HCT116 (cell line): ENCODE measurements around the gene CORO6. TPM values are rescaled to one million over a fixed set of nuclear protein-coding genes. Genes with fewer than 3 reads are reported as not detected.

ENCODE experiments used
- ATAC-seq: fragments of 200-7000 bp; cut with Tn5 transposase; 2 replicates; pipeline ENCODE4 v1.9.1; 2020; ENCODE audit warnings: mild to moderate bottlenecking, moderate library complexity
- BruUV-seq: library from RNA; stranded (reverse); fragments of 400-500 nt; replicated peaks from 2 replicates; lab custom pipeline; 2021; lab: Mats Ljungman, UMichigan
- CTCF ChIA-PET: fragments of 300-600 bp; sonication (Branson Sonifier 250); formaldehyde crosslinking; loops from one replicate; lab custom pipeline; 2021; ENCODE audit warnings: antibody characterized with exemption; lab: Charles Lee
- POLR2A ChIA-PET: fragments of 300-600, 350-600 bp; sonication (Branson Sonifier 250); formaldehyde crosslinking; loops from one replicate; lab custom pipeline; 2021; ENCODE audit warnings: antibody characterized with exemption; lab: Charles Lee
- RAD21 ChIA-PET, 2 experiments: fragments of 300-600 bp; sonication (Branson Sonifier 250); formaldehyde crosslinking; loops; one replicate each; lab custom pipeline; 2023; ENCODE audit warnings: low total read pairs in 2 of 2; ENCODE audit not compliant: uncharacterized antibody in 2 of 2, unreplicated experiment in 2 of 2, low non-redundant PET in 1 of 2; lab: Charles Lee
- DNase-seq: peaks from one replicate; pipeline ENCODE4 v3.0.0-alpha.2; 2010; ENCODE audit warnings: low read depth, low spot score
- H2AFZ ChIP-seq: fragments of 200-600 bp; shearing (Covaris generic), sonication (generic); 2 replicates; pipeline ENCODE4 v1.6.1; 2017; ENCODE audit warnings: low read depth, mixed run types, mixed read lengths, antibody characterized with exemption, low read length; ENCODE audit not compliant: poor library complexity, severe bottlenecking
- H3K27ac ChIP-seq: 2 replicates; pipeline ENCODE4 v1.5.1; 2012; ENCODE audit warnings: low read depth, low read length
- H3K27me3 ChIP-seq: fragments of 200-600 bp; sonication (generic); 2 replicates; pipeline ENCODE4 v1.6.1; 2016; ENCODE audit warnings: mixed run types, low read length, mixed read lengths; ENCODE audit not compliant: insufficient read depth
- H3K36me3 ChIP-seq, 2 experiments: fragments of 200-500 bp in 1 of 2; fragments of 200-600 bp in 1 of 2; sonication (Bioruptor generic) in 1 of 2; sonication (generic) in 1 of 2; 2 replicates each; pipeline versions ENCODE4 v1.5.1 to v1.6.1; 2014 to 2016; ENCODE audit warnings: low read length in 2 of 2, inconsistent platforms in 1 of 2, mixed read lengths in 1 of 2, mixed run types in 1 of 2; ENCODE audit not compliant: insufficient read depth in 2 of 2, control insufficient read depth in 1 of 2
- H3K4me1 ChIP-seq, 2 experiments: fragments of 200-600 bp in 1 of 2; sonication (generic) in 1 of 2; 2 replicates each; pipeline versions ENCODE4 v1.5.1 to v1.6.1; 2012 to 2017; ENCODE audit warnings: low read length in 2 of 2, inconsistent platforms in 1 of 2, mild to moderate bottlenecking in 1 of 2, mixed read lengths in 1 of 2, mixed run types in 1 of 2, moderate library complexity in 1 of 2; ENCODE audit not compliant: insufficient read depth in 2 of 2, control insufficient read depth in 1 of 2
- H3K4me2 ChIP-seq: fragments of 200-600 bp; sonication (generic); 2 replicates; pipeline ENCODE4 v1.6.1; 2017; ENCODE audit warnings: mixed run types, low read length, mixed read lengths
- H3K4me3 ChIP-seq, 2 experiments: fragments of 200-600 bp in 1 of 2; sonication (generic) in 1 of 2; replicated peaks in 1 of 2; 2 replicates each; pipeline ENCODE4 v1.5.1; 2011 to 2016; ENCODE audit warnings: low read length in 2 of 2, control low read depth in 1 of 2, low read depth in 1 of 2, mild to moderate bottlenecking in 1 of 2, mixed read lengths in 1 of 2, mixed run types in 1 of 2
- H3K79me2 ChIP-seq: fragments of 200-600 bp; sonication (generic); 2 replicates; pipeline ENCODE4 v1.6.1; 2017; ENCODE audit warnings: mild to moderate bottlenecking, mixed run types, low read length, moderate library complexity, mixed read lengths; ENCODE audit not compliant: insufficient read depth
- H3K9ac ChIP-seq: fragments of 200-600 bp; sonication (generic); 2 replicates; pipeline ENCODE4 v1.6.1; 2016; ENCODE audit warnings: low read length, mixed read lengths
- H3K9me2 ChIP-seq: fragments of 200-600 bp; sonication (generic), shearing (Covaris generic); 2 replicates; pipeline ENCODE4 v1.6.1; 2017; ENCODE audit warnings: mixed run types, mild to moderate bottlenecking, moderate library complexity; ENCODE audit not compliant: insufficient read depth
- H3K9me3 ChIP-seq, 2 experiments: fragments of 200-500 bp in 1 of 2; fragments of 200-600 bp in 1 of 2; sonication (Bioruptor generic) in 1 of 2; sonication (generic) in 1 of 2; 2 replicates each; pipeline ENCODE4 v1.6.1; 2014 to 2017; ENCODE audit warnings: low read length in 2 of 2, mixed read lengths in 2 of 2, inconsistent platforms in 1 of 2, low read depth in 1 of 2, mild to moderate bottlenecking in 1 of 2, mixed run types in 1 of 2, moderate library complexity in 1 of 2; ENCODE audit not compliant: control insufficient read depth in 1 of 2, insufficient read depth in 1 of 2
- H4K20me1 ChIP-seq: fragments of 200-600 bp; sonication (generic), shearing (Covaris generic); 2 replicates; pipeline ENCODE4 v1.6.1; 2017; ENCODE audit warnings: mixed run types, mild to moderate bottlenecking, moderate library complexity; ENCODE audit not compliant: insufficient read depth
- ATF3 ChIP-seq: IDR thresholded peaks from 2 replicates; pipeline ENCODE4 v1.6.1; 2012
- CBX3 ChIP-seq: IDR thresholded peaks from 2 replicates; pipeline ENCODE4 v1.6.1; 2012; ENCODE audit warnings: low read depth
- CEBPB ChIP-seq: IDR thresholded peaks from 2 replicates; pipeline ENCODE4 v1.6.1; 2012; ENCODE audit warnings: low read depth
- CTCF ChIP-seq, 3 experiments: fragments of 200-600 bp in 1 of 3; sonication (generic) in 1 of 3; IDR thresholded peaks in 2 of 3; conservative IDR thresholded peaks in 1 of 3; 2 replicates each; pipeline ENCODE4 v1.5.1; 2012 to 2017; ENCODE audit warnings: low read depth in 2 of 3, low read length in 2 of 3, antibody characterized with exemption in 1 of 3, borderline replicate concordance in 1 of 3, control low read depth in 1 of 3, mild to moderate bottlenecking in 1 of 3, mixed read lengths in 1 of 3, mixed run types in 1 of 3, moderate library complexity in 1 of 3; ENCODE audit not compliant: insufficient read depth in 1 of 3
- EGR1 ChIP-seq: IDR thresholded peaks from 2 replicates; pipeline ENCODE4 v1.6.1; 2012; ENCODE audit warnings: low read depth
- ELF1 ChIP-seq: IDR thresholded peaks from 2 replicates; pipeline ENCODE4 v1.6.1; 2012; ENCODE audit warnings: low read depth, borderline replicate concordance
- EZH2 ChIP-seq: fragments of 200-600 bp; sonication (generic); IDR thresholded peaks from 2 replicates; pipeline ENCODE4 v1.6.1; 2017; ENCODE audit warnings: antibody characterized with exemption, mixed run types
- JUND ChIP-seq: IDR thresholded peaks from 2 replicates; pipeline ENCODE4 v1.6.1; 2012
- MAX ChIP-seq: IDR thresholded peaks from 2 replicates; pipeline ENCODE4 v1.6.1; 2012
- POLR2A ChIP-seq: IDR thresholded peaks from 2 replicates; pipeline ENCODE4 v1.7.0; 2011; ENCODE audit warnings: borderline replicate concordance; ENCODE audit not compliant: insufficient read depth, insufficient read length; ENCODE audit errors: extremely low read depth
- POLR2AphosphoS5 ChIP-seq: IDR thresholded peaks from 2 replicates; pipeline ENCODE4 v1.6.1; 2011; ENCODE audit warnings: mild to moderate bottlenecking, low read depth, low read length, moderate library complexity
- RAD21 ChIP-seq: IDR thresholded peaks from 2 replicates; pipeline ENCODE4 v1.6.1; 2012; ENCODE audit warnings: low read depth, mild to moderate bottlenecking
- SP1 ChIP-seq: IDR thresholded peaks from 2 replicates; pipeline ENCODE4 v1.6.1; 2012; ENCODE audit warnings: low read depth
- SRF ChIP-seq: IDR thresholded peaks from 2 replicates; pipeline ENCODE4 v1.6.1; 2012; ENCODE audit warnings: low read depth
- TCF7L2 ChIP-seq: IDR thresholded peaks from 2 replicates; pipeline ENCODE4 v1.7.0; 2011; ENCODE audit warnings: borderline replicate concordance, inconsistent platforms; ENCODE audit not compliant: insufficient read depth, insufficient read length; ENCODE audit errors: extremely low read depth
- YY1 ChIP-seq: IDR thresholded peaks from 2 replicates; pipeline ENCODE4 v1.6.1; 2011; ENCODE audit warnings: low read length, low read depth, moderate library complexity, mild to moderate bottlenecking; ENCODE audit not compliant: insufficient replicate concordance; ENCODE audit errors: extremely low read depth
- ZBTB33 ChIP-seq: IDR thresholded peaks from 2 replicates; pipeline ENCODE4 v1.6.1; 2011; ENCODE audit warnings: mild to moderate bottlenecking, low read length, moderate library complexity; ENCODE audit not compliant: insufficient replicate concordance; ENCODE audit errors: extremely low read depth
- ZFX ChIP-seq: fragments of 450-650 bp; IDR thresholded peaks from 2 replicates; pipeline ENCODE4 v1.6.1; 2017
- ZNF274 ChIP-seq: fragments of 200-500 bp; sonication (Bioruptor generic); IDR thresholded peaks from 2 replicates; pipeline ENCODE4 v1.6.1; 2014; ENCODE audit warnings: mild to moderate bottlenecking, low read depth, low read length, inconsistent platforms
- intact Hi-C: fragments of 100-400 bp; cut with micrococcal nuclease; formaldehyde crosslinking; loops from 2 replicates; pipeline ENCODE4 v1.10.0; 2022
- total RNA-seq: library from RNA; stranded (reverse); gene quantifications from one replicate; pipeline ENCODE4 v1.2.1, GENCODE V29; 2021; ENCODE audit not compliant: unreplicated experiment

The CORO6 gene
- total RNA-seq, 1 experiment from 2014 or later: 8.7 TPM

GRCh38 chr17:29616300-29617048 is 6.2 kb downstream of the CORO6 start:
- intact Hi-C loops: loop anchor here (1.0 kb wide), 1 partner anchor 477 kb away; no protein-coding TSS in a partner anchor
- DNase-seq (no peak), ATAC-seq (no peak)
- Histone ChIP-seq H3K27ac (no peak overlapping the region), H3K36me3 (no peaks in the 10 kb centered on the region), H3K9me2 (no peaks in the 10 kb centered on the region), H3K4me3 (no peak overlapping the region), H3K4me1 (peaks cover 42 to 58% of the 10 kb centered on the region in 2 experiments), H4K20me1 (no peaks in the 10 kb centered on the region), H3K9ac (no peak overlapping the region), H3K4me2 (peak overlapping the region; percentile 97), H3K79me2 (no peaks in the 10 kb centered on the region), H2AFZ (no peak overlapping the region), H3K9me3 (no peaks in the 10 kb centered on the region), H3K27me3 (no peaks in the 10 kb centered on the region)
- ChIA-PET CTCF (interaction anchor here (0.6 to 4.6 kb wide), 25 partner anchors 9 to 499 kb away, joined by 3 to 61 read pairs (median 7); partner anchors contain the start of genes ABHD15, ANKRD13B, SSH2 and TP53I13), POLR2A (interaction anchor here (1.3 kb wide), 1 partner anchor 477 kb away, joined by 3 read pairs; no protein-coding TSS in a partner anchor), RAD21 (interaction anchor here (0.5 to 0.8 kb wide), 2 partner anchors 23 to 298 kb away, joined by 3 to 5 read pairs; no protein-coding TSS in a partner anchor)
- BruUV-seq: no TSS peak
- TF ChIP-seq ZFX: no peak
- TF ChIP-seq POLR2AphosphoS5: no peak
- no peak for TF ChIP-seq JUND
- TF ChIP-seq RAD21: no peak
- no peak for TF ChIP-seq ZNF274
- TF ChIP-seq SP1: no peak
- TF ChIP-seq YY1: no peak
- no peak for TF ChIP-seq ATF3
- no peak for TF ChIP-seq EZH2
- TF ChIP-seq MAX: no peak
- no peak for TF ChIP-seq EGR1
- TF ChIP-seq ELF1: no peak
- no peak for TF ChIP-seq TCF7L2
- TF ChIP-seq CEBPB: no peak
- no peak for TF ChIP-seq POLR2A
- TF ChIP-seq CBX3: no peak
- TF ChIP-seq CTCF (IDR thresholded peaks at IDR 0.05 in 2 of 3, conservative IDR thresholded peaks at IDR 0.05 in 1 of 3; ENCODE audit: borderline replicate concordance in 1 of 3, insufficient read depth in 1 of 3, low read depth in 2 of 3, low read length in 2 of 3): no peak
- no peak for TF ChIP-seq ZBTB33
- no peak for TF ChIP-seq SRF
